Uterus (tissue), 2 donors: ENCODE measurements around the gene BBS9.

ENCODE experiments used
- POLR2A ChIP-seq, 2 donors: fragments of 450-650 bp; IDR thresholded peaks; one replicate each; pipeline ENCODE4 v1.6.1; 2016; ENCODE audit warnings: antibody characterized with exemption in 2 of 2, mild to moderate bottlenecking in 1 of 2, moderate library complexity in 1 of 2
- TF ChIP-seq, protein P1 (sequence below), 4 experiments: fragments of 200-600 bp in 2 of 4; fragments of 450-650 bp in 2 of 4; sonication (generic) in 2 of 4; IDR thresholded peaks; one replicate each; pipeline ENCODE4 v1.5.1; 2016 to 2019; ENCODE audit warnings: antibody characterized with exemption in 4 of 4, mild to moderate bottlenecking in 2 of 4, moderate library complexity in 1 of 4

DNA sequence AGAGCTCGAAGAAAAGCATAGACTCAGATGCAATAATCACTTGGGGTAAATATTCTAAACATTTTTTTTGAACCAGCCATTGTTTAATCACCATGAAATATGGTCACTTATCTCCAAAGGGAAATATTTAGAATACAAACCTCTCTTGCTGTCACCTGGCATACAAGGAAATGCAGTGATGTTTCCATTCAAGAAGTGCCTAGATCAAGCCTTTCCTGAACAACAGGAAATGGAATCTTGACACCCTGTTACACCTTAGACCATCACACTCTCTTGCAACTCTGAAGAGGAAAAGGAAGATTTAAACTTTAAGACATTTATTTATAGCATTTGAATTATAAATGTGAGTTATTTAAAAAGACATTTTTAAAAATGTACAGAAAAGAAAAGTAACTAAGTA, 512.9 kb downstream of the BBS9 start:
- TF ChIP-seq, protein P1, sequence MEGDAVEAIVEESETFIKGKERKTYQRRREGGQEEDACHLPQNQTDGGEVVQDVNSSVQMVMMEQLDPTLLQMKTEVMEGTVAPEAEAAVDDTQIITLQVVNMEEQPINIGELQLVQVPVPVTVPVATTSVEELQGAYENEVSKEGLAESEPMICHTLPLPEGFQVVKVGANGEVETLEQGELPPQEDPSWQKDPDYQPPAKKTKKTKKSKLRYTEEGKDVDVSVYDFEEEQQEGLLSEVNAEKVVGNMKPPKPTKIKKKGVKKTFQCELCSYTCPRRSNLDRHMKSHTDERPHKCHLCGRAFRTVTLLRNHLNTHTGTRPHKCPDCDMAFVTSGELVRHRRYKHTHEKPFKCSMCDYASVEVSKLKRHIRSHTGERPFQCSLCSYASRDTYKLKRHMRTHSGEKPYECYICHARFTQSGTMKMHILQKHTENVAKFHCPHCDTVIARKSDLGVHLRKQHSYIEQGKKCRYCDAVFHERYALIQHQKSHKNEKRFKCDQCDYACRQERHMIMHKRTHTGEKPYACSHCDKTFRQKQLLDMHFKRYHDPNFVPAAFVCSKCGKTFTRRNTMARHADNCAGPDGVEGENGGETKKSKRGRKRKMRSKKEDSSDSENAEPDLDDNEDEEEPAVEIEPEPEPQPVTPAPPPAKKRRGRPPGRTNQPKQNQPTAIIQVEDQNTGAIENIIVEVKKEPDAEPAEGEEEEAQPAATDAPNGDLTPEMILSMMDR (IDR thresholded peaks at IDR 0.05): no peak
- TF ChIP-seq POLR2A (IDR thresholded peaks at IDR 0.05): no peak
